HEK293T (cell line): ENCODE data around the gene CIC.
"Not testable (repeated sequence)": the region's sequence is repeated elsewhere in the genome, so short reads cannot be mapped to it uniquely, and the experiment has no call there.

ENCODE experiments used
- CTCF ChIA-PET: fragments of 350-600 bp; formaldehyde crosslinking; extraction: SDS; loops from one replicate; lab custom pipeline; 2021; ENCODE audit warnings: antibody characterized with exemption, inconsistent platforms; lab: Yijun Ruan, JAX
- POLR2A ChIA-PET: fragments of 350-600 bp; formaldehyde crosslinking; extraction: SDS; loops from one replicate; lab custom pipeline; 2020; ENCODE audit warnings: antibody characterized with exemption, inconsistent platforms; lab: Yijun Ruan, JAX
- DNase-seq: peaks from one replicate; pipeline ENCODE4 v3.0.0; 2012; ENCODE audit warnings: mixed read lengths; ENCODE audit errors: extremely low spot score
- ARNT ChIP-seq: fragments of 450-650 bp; IDR thresholded peaks from 2 replicates; pipeline ENCODE4 v1.6.1; 2017; ENCODE audit warnings: mild to moderate bottlenecking
- BHLHE40 ChIP-seq: fragments of 450-650 bp; IDR thresholded peaks from 2 replicates; pipeline ENCODE4 v1.6.1; 2016; ENCODE audit warnings: mild to moderate bottlenecking, moderate library complexity, borderline replicate concordance
- CTBP1 ChIP-seq: fragments of 450-650 bp; IDR thresholded peaks from 2 replicates; pipeline ENCODE4 v1.6.1; 2016; ENCODE audit warnings: borderline replicate concordance
- ELF4 ChIP-seq: fragments of 450-650 bp; IDR thresholded peaks from 2 replicates; pipeline ENCODE4 v1.6.1; 2017; ENCODE audit warnings: antibody characterized with exemption
- FOXA1 ChIP-seq: fragments of 450-650 bp; IDR thresholded peaks from 2 replicates; pipeline ENCODE4 v1.6.1; 2016; ENCODE audit warnings: mild to moderate bottlenecking
- FOXK2 ChIP-seq: fragments of 450-650 bp; IDR thresholded peaks from 2 replicates; pipeline ENCODE4 v1.6.1; 2016; ENCODE audit warnings: mild to moderate bottlenecking
- FOXM1 ChIP-seq: fragments of 450-650 bp; IDR thresholded peaks from 2 replicates; pipeline ENCODE4 v1.6.1; 2017; ENCODE audit warnings: mild to moderate bottlenecking, borderline replicate concordance
- HDGF ChIP-seq: fragments of 450-650 bp; IDR thresholded peaks from 2 replicates; pipeline ENCODE4 v1.6.1; 2017; ENCODE audit warnings: antibody characterized with exemption, borderline replicate concordance
- L3MBTL2 ChIP-seq: fragments of 450-650 bp; conservative IDR thresholded peaks from 2 replicates; pipeline ENCODE4 v1.6.1; 2016; ENCODE audit warnings: mild to moderate bottlenecking
- LEF1 ChIP-seq: fragments of 450-650 bp; IDR thresholded peaks from 2 replicates; pipeline ENCODE4 v1.6.1; 2017; ENCODE audit warnings: mild to moderate bottlenecking, borderline replicate concordance
- NFRKB ChIP-seq: fragments of 450-650 bp; IDR thresholded peaks from 2 replicates; pipeline ENCODE4 v1.6.1; 2016; ENCODE audit warnings: mild to moderate bottlenecking, moderate library complexity
- SP1 ChIP-seq: fragments of 450-650 bp; IDR thresholded peaks from 2 replicates; pipeline ENCODE4 v1.6.1; 2017
- SUZ12 ChIP-seq: fragments of 450-650 bp; IDR thresholded peaks from 2 replicates; pipeline ENCODE4 v1.6.1; 2016; ENCODE audit warnings: mild to moderate bottlenecking
- TARDBP ChIP-seq: fragments of 450-650 bp; IDR thresholded peaks from 2 replicates; pipeline ENCODE4 v1.6.1; 2016
- ZNF384 ChIP-seq: fragments of 450-650 bp; IDR thresholded peaks from 2 replicates; pipeline ENCODE4 v1.6.1; 2016
- TF ChIP-seq, protein P1 (sequence below): fragments of 450-650 bp; IDR thresholded peaks from 2 replicates; pipeline ENCODE4 v1.6.1; 2016

The CIC gene

DNA sequence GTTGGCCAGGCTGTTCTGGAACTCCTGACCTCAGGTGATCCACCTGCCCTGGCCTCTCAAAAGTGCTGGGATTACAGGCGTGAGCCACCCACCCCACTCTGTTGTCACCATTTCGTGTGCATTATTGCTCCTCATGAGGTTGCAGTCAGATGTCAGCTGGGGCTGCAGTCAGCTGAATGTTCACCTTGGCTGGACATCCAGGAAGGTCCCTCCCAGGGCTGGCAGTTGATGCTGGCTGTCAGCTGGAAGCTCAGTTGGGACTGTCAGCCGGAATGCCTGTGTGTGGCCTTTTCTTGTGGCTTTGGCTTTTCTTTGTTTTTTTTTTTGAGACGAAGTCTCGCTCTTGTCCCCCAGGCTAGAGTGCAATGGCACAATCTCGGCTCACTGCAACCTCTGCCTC lies 63.0 kb downstream of the CIC start:
- CTCF ChIA-PET: no interaction called here
- POLR2A ChIA-PET: no interaction called here
- DNase-seq: no peak
- TF ChIP-seq, protein P1, sequence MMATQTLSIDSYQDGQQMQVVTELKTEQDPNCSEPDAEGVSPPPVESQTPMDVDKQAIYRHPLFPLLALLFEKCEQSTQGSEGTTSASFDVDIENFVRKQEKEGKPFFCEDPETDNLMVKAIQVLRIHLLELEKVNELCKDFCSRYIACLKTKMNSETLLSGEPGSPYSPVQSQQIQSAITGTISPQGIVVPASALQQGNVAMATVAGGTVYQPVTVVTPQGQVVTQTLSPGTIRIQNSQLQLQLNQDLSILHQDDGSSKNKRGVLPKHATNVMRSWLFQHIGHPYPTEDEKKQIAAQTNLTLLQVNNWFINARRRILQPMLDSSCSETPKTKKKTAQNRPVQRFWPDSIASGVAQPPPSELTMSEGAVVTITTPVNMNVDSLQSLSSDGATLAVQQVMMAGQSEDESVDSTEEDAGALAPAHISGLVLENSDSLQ: no peak
- TF ChIP-seq HDGF (no peak), FOXA1 (no peak), ARNT (no peak), TARDBP (no peak), BHLHE40 (no peak), SP1 (no peak), ZNF384 (no peak), NFRKB (no peak), SUZ12 (no peak), CTBP1 (no peak), ELF4 (no peak), FOXM1 (no peak), FOXK2 (no peak), L3MBTL2 (no peak), LEF1 (no peak)

DNA sequence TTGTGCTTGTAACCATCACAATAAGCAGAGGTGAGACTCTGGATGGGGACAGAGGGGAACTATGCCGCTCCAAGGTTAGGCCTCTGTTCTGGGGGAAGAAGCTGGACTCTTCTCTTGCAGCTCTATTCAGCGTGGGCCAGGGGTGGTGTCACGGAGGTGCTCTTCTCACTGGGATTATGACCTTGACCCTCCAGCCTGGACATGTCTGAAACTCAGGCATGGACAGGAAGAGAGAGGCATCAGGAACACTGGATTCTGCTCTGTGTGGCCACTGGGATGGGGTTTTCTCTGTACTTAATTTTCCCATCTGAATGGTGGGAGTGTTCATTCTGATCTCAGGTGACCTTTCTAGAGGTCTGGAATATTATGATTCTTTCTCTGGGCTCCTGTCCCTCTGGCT lies 64.0 kb downstream of the CIC start:
- ChIA-PET POLR2A (no interaction called here), CTCF (no interaction called here)
- TF ChIP-seq LEF1 (no peak), L3MBTL2 (no peak), FOXK2 (no peak), SUZ12 (no peak), BHLHE40 (no peak), CTBP1 (no peak), FOXA1 (no peak), ZNF384 (no peak), ELF4 (no peak), TARDBP (no peak), FOXM1 (no peak), SP1 (no peak), NFRKB (no peak), ARNT (no peak), HDGF (no peak)
- TF ChIP-seq, protein P1: no peak
- DNase-seq: no peak

DNA sequence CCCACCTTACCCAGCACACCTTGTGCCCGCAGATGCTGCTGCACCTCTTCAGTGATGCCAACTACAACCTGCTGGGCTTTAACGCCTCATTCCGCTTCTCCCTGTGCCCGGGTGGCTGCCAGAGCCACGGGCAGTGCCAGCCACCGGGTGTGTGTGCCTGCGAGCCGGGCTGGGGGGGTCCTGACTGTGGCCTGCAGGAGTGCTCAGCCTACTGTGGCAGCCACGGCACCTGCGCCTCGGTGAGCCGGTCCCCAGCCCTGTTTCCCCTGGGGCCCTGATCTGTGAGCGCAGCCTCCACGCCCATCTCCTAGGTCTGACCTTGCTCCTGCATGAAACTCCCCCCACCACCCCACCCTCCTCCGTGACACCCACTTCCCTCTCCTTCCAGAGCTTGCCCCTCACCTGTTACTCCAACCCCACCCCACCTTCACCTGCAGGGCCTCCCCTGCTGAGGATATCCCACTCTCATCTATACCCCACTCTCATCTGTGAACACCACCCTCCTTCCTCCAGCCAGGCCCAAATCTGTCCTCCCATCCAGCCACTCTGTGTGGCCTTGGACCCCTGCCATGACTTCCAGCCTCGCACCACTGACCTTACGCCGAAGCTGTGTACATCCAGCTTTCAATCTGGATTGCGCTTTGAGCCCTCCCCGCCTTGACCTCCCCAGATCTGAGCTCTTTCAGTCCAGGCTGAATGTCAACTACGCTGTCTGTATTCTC lies 65.1 kb downstream of the CIC start:
- no peak for TF ChIP-seq ARNT
- TF ChIP-seq BHLHE40: no peak
- no peak for TF ChIP-seq FOXA1
- no peak for TF ChIP-seq HDGF
- TF ChIP-seq SUZ12: no peak
- no peak for TF ChIP-seq ELF4
- TF ChIP-seq L3MBTL2: no peak
- TF ChIP-seq ZNF384: no peak
- TF ChIP-seq NFRKB: no peak
- no peak for TF ChIP-seq TARDBP
- CTCF ChIA-PET: no interaction called here
- POLR2A ChIA-PET: no interaction called here
- DNase-seq: no peak

DNA sequence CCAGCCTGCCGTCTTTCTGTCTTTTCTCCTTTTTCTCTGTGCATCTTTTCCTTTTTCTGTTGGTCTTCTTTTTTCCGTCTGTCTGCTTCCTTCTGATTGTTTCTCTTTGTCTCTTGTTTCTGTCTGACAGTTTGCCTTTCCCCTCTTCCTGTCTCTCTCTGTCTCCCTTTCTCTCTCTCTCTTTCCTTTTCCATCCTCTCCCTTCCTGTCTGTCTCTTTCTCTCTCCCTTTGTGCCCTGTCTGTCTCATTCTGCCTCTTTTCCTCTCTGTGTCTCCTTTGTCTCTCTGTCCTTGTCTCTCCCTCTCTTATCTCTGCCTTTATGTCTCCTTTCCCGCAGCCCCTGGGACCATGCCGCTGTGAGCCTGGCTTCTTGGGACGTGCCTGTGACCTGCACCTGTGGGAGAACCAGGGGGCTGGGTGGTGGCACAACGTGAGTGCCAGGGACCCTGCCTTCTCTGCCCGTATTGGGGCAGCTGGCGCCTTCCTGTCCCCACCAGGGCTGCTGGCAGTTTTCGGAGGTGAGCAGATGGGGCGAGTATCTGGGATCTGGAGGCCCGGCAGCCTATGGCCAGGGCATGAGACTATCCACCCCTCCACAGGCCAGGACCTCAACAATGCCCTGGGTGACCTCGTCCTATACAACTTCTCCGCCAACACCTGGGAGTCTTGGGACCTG lies 65.8 kb downstream of the CIC start:
- POLR2A ChIA-PET: no interaction called here
- DNase-seq: no peak
- CTCF ChIA-PET: no interaction called here
- TF ChIP-seq SUZ12: no peak
- TF ChIP-seq SP1: no peak
- no peak for TF ChIP-seq ELF4
- no peak for TF ChIP-seq CTBP1
- TF ChIP-seq TARDBP: no peak
- no peak for TF ChIP-seq FOXA1
- no peak for TF ChIP-seq NFRKB
- no peak for TF ChIP-seq L3MBTL2
- no peak for TF ChIP-seq FOXK2
- no peak for TF ChIP-seq LEF1

DNA sequence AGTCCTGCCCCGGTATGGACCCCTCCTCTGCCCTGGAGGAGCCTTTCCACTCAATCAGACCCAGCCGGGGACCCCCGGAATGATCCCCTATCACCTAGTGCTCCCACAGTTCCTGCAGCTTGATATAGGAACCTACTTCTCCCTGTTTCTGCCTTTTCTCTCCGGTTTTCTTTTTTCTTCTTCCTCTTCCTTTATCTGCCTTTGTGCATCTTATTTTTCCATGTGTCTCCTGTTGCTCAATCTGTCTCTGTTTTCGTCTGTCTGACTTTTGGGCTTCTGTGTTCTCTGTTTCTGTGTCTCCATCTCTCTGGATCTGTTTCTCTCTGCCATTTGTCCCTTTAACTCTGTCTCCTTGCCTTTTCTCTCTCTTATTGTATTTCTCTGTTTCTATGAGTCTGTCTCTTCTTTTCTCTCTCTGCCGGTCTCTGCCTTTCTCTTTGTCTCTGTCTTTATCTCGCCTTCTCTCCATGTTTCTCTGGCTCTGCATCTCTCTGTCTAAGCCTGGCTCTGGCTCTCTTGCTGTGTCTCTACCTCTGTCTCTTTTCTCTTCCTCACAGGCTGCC lies 66.4 kb downstream of the CIC start:
- ChIA-PET CTCF (no interaction called here), POLR2A (no interaction called here)
- DNase-seq: no peak
- TF ChIP-seq ARNT: no peak
- no peak for TF ChIP-seq TARDBP
- TF ChIP-seq ELF4: no peak
- TF ChIP-seq SUZ12: no peak
- TF ChIP-seq BHLHE40: no peak

DNA sequence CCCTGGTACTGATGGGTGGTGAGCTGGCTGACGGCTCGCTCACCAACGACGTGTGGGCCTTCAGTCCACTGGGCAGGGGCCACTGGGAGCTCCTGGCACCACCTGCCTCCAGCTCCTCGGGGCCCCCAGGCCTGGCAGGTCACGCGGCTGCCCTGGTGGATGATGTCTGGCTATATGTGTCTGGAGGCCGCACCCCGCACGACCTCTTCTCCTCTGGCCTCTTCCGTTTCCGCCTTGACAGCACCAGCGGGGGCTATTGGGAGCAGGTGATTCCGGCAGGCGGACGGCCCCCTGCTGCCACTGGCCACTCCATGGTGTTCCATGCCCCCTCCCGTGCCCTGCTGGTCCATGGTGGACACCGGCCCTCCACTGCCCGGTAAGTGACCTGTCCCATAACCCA lies 66.9 kb downstream of the CIC start:
- no peak for DNase-seq
- CTCF ChIA-PET: no interaction called here
- POLR2A ChIA-PET: no interaction called here
- no peak for TF ChIP-seq L3MBTL2
- TF ChIP-seq SP1: no peak
- TF ChIP-seq BHLHE40: no peak
- TF ChIP-seq HDGF: no peak
- no peak for TF ChIP-seq TARDBP
- no peak for TF ChIP-seq FOXK2

DNA sequence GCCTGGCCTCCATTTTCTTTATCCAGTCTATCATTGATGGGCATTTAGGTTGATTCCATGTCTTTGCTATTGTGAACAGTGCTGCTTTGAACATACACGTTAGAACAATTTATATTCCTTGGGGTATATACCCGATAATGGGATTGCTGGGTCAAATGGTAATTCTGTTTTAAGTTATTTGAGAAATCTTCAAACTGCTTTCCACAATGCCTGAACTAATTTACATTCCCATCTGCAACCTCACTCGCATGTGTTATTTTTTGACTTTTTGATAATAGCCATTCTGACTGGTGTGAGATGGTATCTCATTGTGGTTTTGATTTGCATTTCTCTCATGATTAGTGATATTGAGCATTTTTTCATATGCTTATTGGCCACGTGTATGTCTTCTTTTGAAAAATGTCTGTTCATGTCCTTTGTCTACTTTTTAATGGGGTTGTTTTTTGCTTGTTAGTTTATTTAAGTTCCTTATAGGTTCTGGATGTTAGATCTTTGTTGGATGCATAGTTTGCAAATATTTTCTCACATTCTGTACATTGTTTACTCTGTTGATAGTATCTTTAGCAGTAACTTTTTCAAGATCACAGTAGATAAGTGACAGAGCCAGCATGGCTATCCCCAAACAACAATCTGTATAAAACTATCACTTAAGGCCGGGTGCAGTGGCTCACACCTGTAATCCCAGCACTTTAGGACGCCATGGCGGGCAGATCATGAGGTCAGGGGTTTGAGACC lies 70.2 kb downstream of the CIC start:
- DNase-seq, POLR2A ChIA-PET, CTCF ChIA-PET: not testable (repeated sequence)

DNA sequence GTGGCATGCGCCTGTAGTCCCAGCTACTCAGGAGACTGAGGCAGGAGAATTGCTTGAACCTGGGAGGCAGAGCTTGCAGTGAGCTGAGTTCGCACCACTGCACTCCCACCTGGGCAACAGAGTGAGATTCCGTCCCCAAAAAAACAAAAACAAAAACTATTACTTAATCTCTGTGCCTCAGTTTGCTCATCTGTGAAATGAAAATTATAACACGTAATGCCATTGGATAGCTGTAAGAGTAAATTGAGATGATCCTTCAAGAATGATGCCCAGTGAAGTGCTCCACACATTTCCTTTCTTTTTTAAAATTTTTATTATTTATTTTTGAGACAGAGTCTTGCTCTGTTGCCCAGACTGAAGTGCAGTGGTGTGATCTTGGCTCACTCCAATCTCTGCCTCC lies 70.9 kb downstream of the CIC start:
- POLR2A ChIA-PET, CTCF ChIA-PET, DNase-seq: not testable (repeated sequence)
